LNCAP (cell line): ENCODE results near the gene PDK3.

Experiments used
- CTCF ChIP-seq: fragments of 450-650 bp; IDR thresholded peaks from 2 replicates; pipeline ENCODE4 v1.5.1; 2017; ENCODE audit warnings: mild to moderate bottlenecking

Gene PDK3

GRCh38 chrX:24520472-24520871 is 55.4 kb downstream of the PDK3 start:
- TF ChIP-seq CTCF = no peak

- TF ChIP-seq CTCF = no peak
Observed at GRCh38 chrX:24525455-24525854, 60.4 kb downstream of the PDK3 start.

GRCh38 chrX:24526616-24527015 is 61.5 kb downstream of the PDK3 start:
- no peak for TF ChIP-seq CTCF

DNA sequence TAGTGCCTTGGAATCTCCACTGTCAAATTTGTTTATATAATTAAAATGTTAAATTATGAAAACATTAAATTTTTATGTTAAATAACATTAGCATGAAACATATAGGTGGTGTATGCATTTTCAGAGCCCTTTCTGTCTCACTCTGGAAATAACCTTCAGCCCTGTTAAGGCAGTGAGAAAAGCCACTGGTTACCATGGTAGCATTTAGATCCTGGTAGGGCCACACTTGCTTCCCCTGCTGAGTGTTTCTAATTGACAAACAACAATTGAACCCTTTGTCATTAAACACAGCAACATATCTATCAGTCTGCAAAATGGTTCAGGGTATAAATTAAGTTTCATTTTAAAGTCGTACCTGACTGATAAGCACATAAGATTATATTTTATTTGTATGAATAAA is 63.5 kb downstream of the PDK3 start:
- TF ChIP-seq CTCF = no peak

DNA sequence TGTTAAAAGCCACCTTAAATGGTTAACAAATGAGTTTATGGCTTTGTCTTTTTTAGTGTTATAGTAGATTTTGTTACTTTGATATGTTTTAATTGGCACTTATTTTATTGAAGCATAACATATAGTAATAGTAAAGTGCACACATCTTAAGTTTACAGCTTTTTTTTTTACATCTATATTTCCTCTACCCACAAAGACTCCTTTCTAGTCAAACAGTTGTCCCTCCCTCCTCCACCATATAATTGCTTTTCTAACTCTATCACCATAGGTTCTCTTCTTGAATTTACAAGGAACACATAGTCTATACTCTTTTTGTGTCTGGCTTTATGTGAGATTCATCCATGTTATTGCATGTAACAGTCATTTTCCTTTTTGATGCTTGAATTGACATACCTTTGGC is 71.5 kb downstream of the PDK3 start:
- TF ChIP-seq CTCF = no peak

DNA sequence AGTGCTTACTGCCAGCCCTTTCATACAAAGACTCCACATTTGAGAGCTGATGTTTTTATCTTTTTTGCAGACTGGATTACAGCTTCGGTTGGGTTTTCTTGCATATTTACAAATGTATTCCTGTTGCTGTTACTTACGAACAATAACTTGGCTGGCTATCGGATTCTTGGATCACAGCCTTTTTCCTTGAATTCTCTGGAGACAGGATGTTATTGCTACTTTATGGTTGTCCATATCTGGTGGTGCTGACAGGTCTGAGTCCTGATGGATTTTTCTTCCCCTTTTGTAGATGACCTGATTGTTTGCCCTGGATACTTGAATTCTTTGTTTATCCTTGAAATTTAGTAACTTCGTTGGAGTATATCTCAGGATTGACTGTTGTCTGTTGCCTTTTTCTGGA is 77.7 kb downstream of the PDK3 start:
- TF ChIP-seq CTCF = no peak

GRCh38 chrX:24547961-24548360 is 82.9 kb downstream of the PDK3 start:
- no peak for TF ChIP-seq CTCF

- no peak for TF ChIP-seq CTCF
Observed at GRCh38 chrX:24550166-24550565, 85.1 kb downstream of the PDK3 start.
